Measurements from ENCODE around the gene SAMD3. TPM values are rescaled to one million over a fixed set of nuclear protein-coding genes. Genes with fewer than 3 reads are reported as not detected.
"Not testable (repeated sequence)": the region's sequence is repeated elsewhere in the genome, so short reads cannot be mapped to it uniquely, and the experiment has no call there.

The SAMD3 gene
- total RNA-seq, 1 donor from 2014 or later = not detected

DNA sequence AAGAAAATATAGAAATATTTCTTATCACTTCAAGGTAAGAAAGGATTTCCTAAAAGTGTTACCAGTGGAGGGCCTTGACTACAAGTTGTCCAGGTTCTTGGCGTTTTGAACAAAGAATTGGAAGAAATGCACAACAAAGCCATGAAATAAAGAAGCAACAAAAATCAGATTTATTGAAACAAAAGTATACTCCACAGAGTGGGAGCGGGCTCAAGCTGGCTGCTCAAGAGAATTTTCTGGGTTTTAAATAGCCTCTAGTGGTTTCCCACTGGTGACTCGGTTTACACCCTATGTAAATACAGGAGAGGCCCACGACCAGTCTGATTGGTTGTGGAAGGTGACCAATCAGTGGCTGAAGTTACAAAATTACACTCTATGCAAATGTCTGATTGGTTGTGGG is 64.2 kb downstream of the SAMD3 start:
- Histone ChIP-seq H3K4me3 (no peak overlapping the region), H3K27me3 (no peaks in the 10 kb centered on the region), H3K36me3 (no peaks in the 10 kb centered on the region), H3K9me3 (no peaks in the 10 kb centered on the region), H3K4me1 (no peaks in the 10 kb centered on the region), H3K27ac (no peak overlapping the region)
- no peak for DNase-seq (ENCODE audit: low spot score in 2 of 2)
- TF ChIP-seq, protein P1, sequence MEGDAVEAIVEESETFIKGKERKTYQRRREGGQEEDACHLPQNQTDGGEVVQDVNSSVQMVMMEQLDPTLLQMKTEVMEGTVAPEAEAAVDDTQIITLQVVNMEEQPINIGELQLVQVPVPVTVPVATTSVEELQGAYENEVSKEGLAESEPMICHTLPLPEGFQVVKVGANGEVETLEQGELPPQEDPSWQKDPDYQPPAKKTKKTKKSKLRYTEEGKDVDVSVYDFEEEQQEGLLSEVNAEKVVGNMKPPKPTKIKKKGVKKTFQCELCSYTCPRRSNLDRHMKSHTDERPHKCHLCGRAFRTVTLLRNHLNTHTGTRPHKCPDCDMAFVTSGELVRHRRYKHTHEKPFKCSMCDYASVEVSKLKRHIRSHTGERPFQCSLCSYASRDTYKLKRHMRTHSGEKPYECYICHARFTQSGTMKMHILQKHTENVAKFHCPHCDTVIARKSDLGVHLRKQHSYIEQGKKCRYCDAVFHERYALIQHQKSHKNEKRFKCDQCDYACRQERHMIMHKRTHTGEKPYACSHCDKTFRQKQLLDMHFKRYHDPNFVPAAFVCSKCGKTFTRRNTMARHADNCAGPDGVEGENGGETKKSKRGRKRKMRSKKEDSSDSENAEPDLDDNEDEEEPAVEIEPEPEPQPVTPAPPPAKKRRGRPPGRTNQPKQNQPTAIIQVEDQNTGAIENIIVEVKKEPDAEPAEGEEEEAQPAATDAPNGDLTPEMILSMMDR (IDR thresholded peaks at IDR 0.05) = no peak
- intact Hi-C loops (cut with DNase I) = no loop called here

DNA sequence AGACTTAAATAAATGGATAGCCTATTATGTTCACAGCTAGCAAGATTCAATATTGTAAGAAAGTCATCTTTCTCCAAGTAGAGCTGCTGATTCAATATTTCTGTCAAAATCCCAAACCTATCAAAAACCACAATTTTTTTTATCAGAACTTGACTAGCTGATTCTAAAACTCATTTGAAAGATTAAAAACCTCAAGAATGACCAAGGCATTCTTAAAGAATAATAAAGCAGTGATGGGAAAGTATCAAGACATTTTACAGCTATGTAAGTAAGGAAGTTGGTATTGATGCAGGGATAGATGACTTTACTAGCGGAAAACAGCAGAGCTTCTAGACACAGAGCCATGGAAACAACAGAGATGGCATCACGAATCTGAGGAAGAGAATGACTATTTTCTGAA is 64.7 kb downstream of the SAMD3 start:
- TF ChIP-seq, protein P1 (IDR thresholded peaks at IDR 0.05) = no peak
- intact Hi-C loops (cut with DNase I) = no loop called here
- no peaks in the 10 kb centered on the region for H3K9me3 ChIP-seq
- no peak for DNase-seq (ENCODE audit: low spot score in 2 of 2)
- H3K4me3 ChIP-seq = no peak overlapping the region
- H3K27ac ChIP-seq = no peak overlapping the region
- no peaks in the 10 kb centered on the region for H3K4me1 ChIP-seq
- no peaks in the 10 kb centered on the region for H3K27me3 ChIP-seq
- no peaks in the 10 kb centered on the region for H3K36me3 ChIP-seq

DNA sequence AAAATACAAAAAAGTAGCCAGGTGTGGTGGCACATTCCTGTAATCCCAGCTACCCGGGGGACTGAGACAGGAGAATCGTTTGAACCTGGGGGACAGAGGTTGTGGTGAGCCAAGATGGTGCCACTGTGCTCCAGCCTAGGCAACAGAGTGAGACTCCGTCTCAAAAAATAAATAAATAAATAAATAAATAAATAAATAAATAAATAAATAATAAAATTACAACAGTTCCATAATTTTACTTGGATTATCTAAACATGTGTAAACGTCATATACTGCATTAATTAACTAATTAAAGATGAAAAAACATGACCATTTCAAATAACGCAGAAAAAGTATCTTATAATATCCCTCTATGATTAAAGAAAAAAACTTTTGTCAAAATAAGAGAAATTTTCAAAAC is 65.8 kb downstream of the SAMD3 start:
- intact Hi-C loops (cut with DNase I) = no loop called here
- no peak overlapping the region for H3K4me3 ChIP-seq
- no peak for DNase-seq (ENCODE audit: low spot score in 2 of 2)
- H3K36me3 ChIP-seq = no peaks in the 10 kb centered on the region
- no peaks in the 10 kb centered on the region for H3K4me1 ChIP-seq
- no peaks in the 10 kb centered on the region for H3K9me3 ChIP-seq
- no peaks in the 10 kb centered on the region for H3K27me3 ChIP-seq
- TF ChIP-seq, protein P1 (IDR thresholded peaks at IDR 0.05) = no peak
- H3K27ac ChIP-seq = no peak overlapping the region

DNA sequence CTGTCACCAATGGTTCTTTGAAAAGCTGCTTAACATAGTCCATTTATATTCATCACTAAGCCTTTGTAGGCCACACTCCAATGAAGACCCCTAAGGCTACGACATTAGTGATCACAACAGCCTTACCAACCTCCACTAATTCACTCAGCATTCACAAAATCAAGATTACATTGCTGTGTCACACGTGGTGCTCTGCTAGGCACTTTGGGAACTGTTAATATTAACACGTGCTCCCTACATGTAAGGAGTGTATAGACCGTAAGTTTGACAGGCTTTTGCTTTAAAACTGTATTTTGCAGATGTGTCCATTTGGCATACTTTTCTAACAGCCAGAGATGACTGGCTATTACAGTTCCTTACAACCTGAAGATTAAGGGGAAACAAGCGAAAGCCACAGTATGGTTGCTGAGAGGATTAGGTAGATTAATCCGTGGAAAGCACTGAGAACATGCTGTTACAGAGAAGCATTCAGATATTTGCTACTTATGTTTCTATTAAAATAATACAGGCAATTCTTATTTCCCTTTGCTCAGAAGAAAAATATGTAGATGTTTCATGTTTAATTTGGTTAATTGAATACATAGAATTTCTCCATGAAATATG is 69.7 kb downstream of the SAMD3 start:
- Histone ChIP-seq H3K4me3 (no peak overlapping the region), H3K4me1 (no peaks in the 10 kb centered on the region), H3K36me3 (no peaks in the 10 kb centered on the region), H3K27me3 (no peaks in the 10 kb centered on the region), H3K9me3 (no peaks in the 10 kb centered on the region), H3K27ac (no peak overlapping the region)
- intact Hi-C loops (cut with DNase I) = no loop called here
- TF ChIP-seq, protein P1 (IDR thresholded peaks at IDR 0.05) = no peak
- no peak for DNase-seq (ENCODE audit: low spot score in 2 of 2)

- no peak overlapping the region for H3K27ac ChIP-seq
- H3K4me3 ChIP-seq = no peak overlapping the region
- no peaks in the 10 kb centered on the region for H3K4me1 ChIP-seq
- TF ChIP-seq, protein P1 (IDR thresholded peaks at IDR 0.05) = no peak
- no peaks in the 10 kb centered on the region for H3K9me3 ChIP-seq
- intact Hi-C loops (cut with DNase I) = no loop called here
- H3K27me3 ChIP-seq = no peaks in the 10 kb centered on the region
- DNase-seq (ENCODE audit: low spot score in 2 of 2) = no peak
- H3K36me3 ChIP-seq = no peaks in the 10 kb centered on the region
Observed at GRCh38 chr6:130150906-130151305, 71.8 kb downstream of the SAMD3 start.

GRCh38 chr6:130149016-130149415 is 73.7 kb downstream of the SAMD3 start:
- H3K4me3 ChIP-seq; H3K27ac ChIP-seq; DNase-seq (ENCODE audit: low spot score in 2 of 2); H3K27me3 ChIP-seq; H3K36me3 ChIP-seq; H3K9me3 ChIP-seq; intact Hi-C loops (cut with DNase I); H3K4me1 ChIP-seq: not testable (repeated sequence)
